Measurements from ENCODE around the gene LIMK2.
"Not testable (repeated sequence)": the region's sequence is repeated elsewhere in the genome, so short reads cannot be mapped to it uniquely, and the experiment has no call there.

- TF ChIP-seq ZBTB1 (CRISPR knock-in tag; IDR thresholded peaks at IDR 0.05; ENCODE audit: borderline replicate concordance, low read depth); ZNF408 (CRISPR knock-in tag; IDR thresholded peaks at IDR 0.05; ENCODE audit: low read depth); XRCC4 (IDR thresholded peaks at IDR 0.05; ENCODE audit: extremely low read depth, insufficient read depth, insufficient read length): not testable (repeated sequence)
- TF ChIP-seq, protein P1, sequence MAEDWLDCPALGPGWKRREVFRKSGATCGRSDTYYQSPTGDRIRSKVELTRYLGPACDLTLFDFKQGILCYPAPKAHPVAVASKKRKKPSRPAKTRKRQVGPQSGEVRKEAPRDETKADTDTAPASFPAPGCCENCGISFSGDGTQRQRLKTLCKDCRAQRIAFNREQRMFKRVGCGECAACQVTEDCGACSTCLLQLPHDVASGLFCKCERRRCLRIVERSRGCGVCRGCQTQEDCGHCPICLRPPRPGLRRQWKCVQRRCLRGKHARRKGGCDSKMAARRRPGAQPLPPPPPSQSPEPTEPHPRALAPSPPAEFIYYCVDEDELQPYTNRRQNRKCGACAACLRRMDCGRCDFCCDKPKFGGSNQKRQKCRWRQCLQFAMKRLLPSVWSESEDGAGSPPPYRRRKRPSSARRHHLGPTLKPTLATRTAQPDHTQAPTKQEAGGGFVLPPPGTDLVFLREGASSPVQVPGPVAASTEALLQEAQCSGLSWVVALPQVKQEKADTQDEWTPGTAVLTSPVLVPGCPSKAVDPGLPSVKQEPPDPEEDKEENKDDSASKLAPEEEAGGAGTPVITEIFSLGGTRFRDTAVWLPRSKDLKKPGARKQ (CRISPR knock-in tag; IDR thresholded peaks at IDR 0.05) = not testable (repeated sequence)
These were observed 5.6 kb upstream of the LIMK2 start for GRCh38 chr22:31206460-31206859.

Data from K562 (cell line).